Activated CD8-positive, alpha-beta T cell treated with anti-CD3 and anti-CD28 coated beads for 36 hours (primary cell): ENCODE results near the gene MTCH1. TPM values are rescaled to one million over a fixed set of nuclear protein-coding genes. Genes with fewer than 3 reads are reported as not detected.

ENCODE experiments used
- ATAC-seq: fragments of 200-7000 bp; cut with Tn5 transposase; one replicate; pipeline ENCODE4 v1.10.0; 2021; ENCODE audit warnings: mild to moderate bottlenecking, moderate library complexity
- CTCF ChIA-PET: fragments of 350-600 bp; sonication (Branson Sonifier 250); formaldehyde crosslinking; loops from one replicate; lab custom pipeline; 2021; ENCODE audit warnings: antibody characterized with exemption; lab: Charles Lee
- POLR2A ChIA-PET: fragments of 350-600 bp; sonication (Branson Sonifier 250); formaldehyde crosslinking; loops from one replicate; lab custom pipeline; 2021; ENCODE audit warnings: antibody characterized with exemption; lab: Charles Lee
- DNase-seq: peaks from one replicate; pipeline ENCODE4 v3.0.0-alpha.2; 2020
- H3K27ac Mint-ChIP-seq: one replicate; pipeline ENCODE4 v1.8.0; 2021; ENCODE audit warnings: mild to moderate bottlenecking, mixed read lengths
- H3K27me3 Mint-ChIP-seq: one replicate; pipeline ENCODE4 v1.8.0; 2021; ENCODE audit warnings: mixed read lengths
- H3K36me3 Mint-ChIP-seq: one replicate; pipeline ENCODE4 v1.8.0; 2021; ENCODE audit warnings: low read depth, mixed read lengths
- H3K4me1 Mint-ChIP-seq: one replicate; pipeline ENCODE4 v1.8.0; 2021; ENCODE audit warnings: low read depth, mixed read lengths
- H3K4me3 Mint-ChIP-seq: one replicate; pipeline ENCODE4 v1.8.0; 2021; ENCODE audit warnings: mild to moderate bottlenecking, moderate library complexity, mixed read lengths
- H3K9me3 Mint-ChIP-seq: one replicate; pipeline ENCODE4 v1.8.0; 2021; ENCODE audit warnings: mixed read lengths
- intact Hi-C: fragments of 100-400 bp; cut with micrococcal nuclease; formaldehyde crosslinking; loops from one replicate; pipeline ENCODE4 v1.10.0; 2022
- total RNA-seq, 2 experiments: library from RNA; stranded (reverse); gene quantifications; one replicate each; pipeline ENCODE4 v1.2.3, GENCODE V29; 2021
- TF ChIP-seq, protein P1 (sequence below): fragments of 200-600 bp; IDR thresholded peaks from one replicate; pipeline ENCODE4 v1.8.0; 2022; ENCODE audit warnings: antibody characterized with exemption, mild to moderate bottlenecking

MTCH1 gene
- total RNA-seq, 2 experiments from 2014 or later, result 96.5 to 100 TPM

DNA sequence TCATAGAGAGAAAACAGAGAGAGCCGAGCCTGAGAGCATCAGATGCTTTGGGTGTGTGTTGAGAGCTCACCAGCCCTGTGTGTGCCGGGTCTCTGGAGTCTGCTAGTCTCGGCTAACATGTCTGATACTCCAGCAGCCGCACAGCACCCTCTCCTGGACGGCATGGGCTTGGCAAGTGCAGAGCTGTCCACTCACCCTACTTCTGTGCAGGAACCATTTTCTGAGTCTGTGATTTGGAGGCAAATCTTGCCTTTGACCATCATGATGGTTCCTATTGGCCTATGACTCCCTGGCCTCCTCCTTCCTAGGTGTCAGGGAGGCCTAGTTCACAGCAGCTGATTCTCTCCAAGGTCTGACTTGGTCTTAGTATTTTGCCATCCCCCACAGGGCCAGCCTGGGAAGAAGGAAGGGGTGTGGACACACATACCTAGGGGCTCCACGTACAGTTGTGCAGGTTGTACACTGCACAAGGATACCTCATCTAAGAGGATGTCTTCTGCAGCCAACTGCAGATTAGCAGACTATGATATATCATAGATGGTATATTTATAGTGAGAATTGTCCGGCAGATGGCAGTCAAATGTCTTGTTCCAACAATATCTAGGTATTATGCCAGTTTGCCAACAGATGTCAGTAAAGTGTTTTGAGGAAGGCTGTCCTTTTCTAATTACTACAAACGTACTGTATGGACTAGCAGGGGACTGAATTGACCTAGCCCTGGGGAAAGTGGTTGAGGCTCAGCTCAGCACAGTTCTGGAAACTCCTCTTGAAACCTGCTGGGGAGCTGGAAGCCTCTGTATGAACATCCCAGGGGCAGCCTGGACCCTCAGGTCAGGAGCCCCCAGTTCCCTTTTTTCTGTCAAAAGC lies 32.4 kb upstream of the MTCH1 start:
- peaks cover 40% of the 10 kb centered on the region for H3K4me1 Mint-ChIP-seq
- CTCF ChIA-PET, result interaction anchor here (0.6 to 19.5 kb wide), 99 partner anchors 9 to 547 kb away, joined by 3 to 784 read pairs (median 4); partner anchors contain the start of genes C6orf89, FGD2, MTCH1 and PIM1
- ATAC-seq (peak; percentile 95), DNase-seq (peak; percentile 96)
- no peaks in the 10 kb centered on the region for H3K36me3 Mint-ChIP-seq
- no peaks in the 10 kb centered on the region for H3K9me3 Mint-ChIP-seq
- H3K27me3 Mint-ChIP-seq, result no peaks in the 10 kb centered on the region
- intact Hi-C loops, result loop anchor here (1.0 to 5.0 kb wide), 4 partner anchors 131 to 252 kb away; partner anchors contain the start of gene C6orf89
- TF ChIP-seq, protein P1, sequence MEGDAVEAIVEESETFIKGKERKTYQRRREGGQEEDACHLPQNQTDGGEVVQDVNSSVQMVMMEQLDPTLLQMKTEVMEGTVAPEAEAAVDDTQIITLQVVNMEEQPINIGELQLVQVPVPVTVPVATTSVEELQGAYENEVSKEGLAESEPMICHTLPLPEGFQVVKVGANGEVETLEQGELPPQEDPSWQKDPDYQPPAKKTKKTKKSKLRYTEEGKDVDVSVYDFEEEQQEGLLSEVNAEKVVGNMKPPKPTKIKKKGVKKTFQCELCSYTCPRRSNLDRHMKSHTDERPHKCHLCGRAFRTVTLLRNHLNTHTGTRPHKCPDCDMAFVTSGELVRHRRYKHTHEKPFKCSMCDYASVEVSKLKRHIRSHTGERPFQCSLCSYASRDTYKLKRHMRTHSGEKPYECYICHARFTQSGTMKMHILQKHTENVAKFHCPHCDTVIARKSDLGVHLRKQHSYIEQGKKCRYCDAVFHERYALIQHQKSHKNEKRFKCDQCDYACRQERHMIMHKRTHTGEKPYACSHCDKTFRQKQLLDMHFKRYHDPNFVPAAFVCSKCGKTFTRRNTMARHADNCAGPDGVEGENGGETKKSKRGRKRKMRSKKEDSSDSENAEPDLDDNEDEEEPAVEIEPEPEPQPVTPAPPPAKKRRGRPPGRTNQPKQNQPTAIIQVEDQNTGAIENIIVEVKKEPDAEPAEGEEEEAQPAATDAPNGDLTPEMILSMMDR, result peak; percentile 99
- H3K4me3 Mint-ChIP-seq, result peak overlapping the region; percentile 26
- POLR2A ChIA-PET, result interaction anchor here (0.6 to 9.0 kb wide), 17 partner anchors 9 to 252 kb away, joined by 3 to 124 read pairs (median 5); partner anchors contain the start of genes C6orf89, FGD2, MTCH1 and PIM1
- H3K27ac Mint-ChIP-seq, result peak overlapping the region; percentile 66

DNA sequence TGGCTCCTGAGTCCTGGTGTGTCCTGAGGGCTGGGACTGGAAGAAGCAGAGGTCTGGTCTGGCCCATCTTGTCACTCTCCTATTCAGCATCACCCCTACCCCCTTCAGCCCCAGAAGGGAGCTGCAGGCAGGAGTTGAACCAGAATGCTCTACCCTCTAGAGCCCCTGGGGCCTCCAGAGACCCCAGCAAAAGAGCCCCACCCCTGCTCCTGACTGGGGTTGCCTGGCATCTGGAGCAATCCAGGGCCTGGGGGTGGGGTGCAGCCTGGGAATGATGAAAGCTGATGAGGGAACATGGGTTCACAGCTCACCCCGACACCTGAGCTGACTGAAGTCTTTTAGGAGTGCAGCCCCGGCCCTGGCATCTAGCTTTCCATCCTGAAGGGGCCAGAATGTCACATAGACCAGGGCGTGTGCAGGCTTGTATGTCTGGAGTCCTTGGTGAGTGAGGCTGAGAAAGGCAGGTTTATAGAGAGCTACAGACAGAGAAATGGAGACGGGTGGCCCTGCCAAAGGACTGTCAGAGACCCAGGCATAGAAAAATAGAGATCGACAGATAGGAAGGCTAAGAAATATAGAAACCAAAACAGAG lies 31.7 kb upstream of the MTCH1 start:
- Mint-ChIP-seq H3K36me3 (no peaks in the 10 kb centered on the region), H3K4me3 (peak overlapping the region; percentile 26), H3K27ac (peak overlapping the region; percentile 40), H3K27me3 (no peaks in the 10 kb centered on the region), H3K9me3 (no peaks in the 10 kb centered on the region), H3K4me1 (peaks cover 32% of the 10 kb centered on the region)
- POLR2A ChIA-PET, result interaction anchor here (0.8 to 9.0 kb wide), 15 partner anchors 12 to 252 kb away, joined by 3 to 124 read pairs (median 5); partner anchors contain the start of genes C6orf89, FGD2, MTCH1 and PIM1
- CTCF ChIA-PET, result interaction anchor here (0.6 to 19.5 kb wide), 90 partner anchors 9 to 548 kb away, joined by 3 to 784 read pairs (median 4); partner anchors contain the start of genes C6orf89, FGD2, MTCH1 and PIM1
- TF ChIP-seq, protein P1, result no peak
- DNase-seq, result no peak
- intact Hi-C loops, result loop anchor here (1.0 to 5.0 kb wide), 4 partner anchors 130 to 251 kb away; partner anchors contain the start of gene C6orf89
- no peak for ATAC-seq

DNA sequence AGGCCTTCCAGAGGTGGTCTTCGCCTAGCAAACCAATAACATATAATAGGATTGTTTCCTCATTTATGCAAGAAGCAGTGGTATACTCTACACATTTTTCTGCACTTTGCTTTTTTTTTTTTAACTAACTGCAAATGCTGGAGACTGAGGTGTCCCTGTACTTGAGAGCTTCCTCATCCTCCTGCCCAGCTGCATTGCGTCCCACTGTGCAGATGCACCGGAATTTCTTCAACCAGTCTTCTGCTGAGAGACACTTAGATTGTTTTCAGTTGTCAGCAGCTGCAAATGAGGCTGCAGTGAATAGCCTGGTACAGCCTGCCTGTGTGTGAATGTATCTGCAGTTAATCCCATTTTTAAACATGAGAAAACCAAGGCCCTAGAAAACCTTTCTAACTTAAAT lies 31.0 kb upstream of the MTCH1 start:
- POLR2A ChIA-PET, result interaction anchor here (1.4 to 2.4 kb wide), 5 partner anchors 11 to 189 kb away, joined by 4 to 11 read pairs (median 6); partner anchors contain the start of genes C6orf89, FGD2 and PPIL1
- TF ChIP-seq, protein P1, result no peak
- H3K4me1 Mint-ChIP-seq, result peaks cover 25% of the 10 kb centered on the region
- no peak for ATAC-seq
- no peaks in the 10 kb centered on the region for H3K9me3 Mint-ChIP-seq
- CTCF ChIA-PET, result interaction anchor here (0.9 to 19.5 kb wide), 20 partner anchors 10 to 262 kb away, joined by 3 to 784 read pairs (median 17); partner anchors contain the start of genes FGD2 and PIM1
- no peak overlapping the region for H3K4me3 Mint-ChIP-seq
- intact Hi-C loops, result loop anchor here (5.0 kb wide), 1 partner anchor 130 kb away; the partner anchor contains the start of gene C6orf89
- no peak overlapping the region for H3K27ac Mint-ChIP-seq
- no peaks in the 10 kb centered on the region for H3K27me3 Mint-ChIP-seq
- DNase-seq, result no peak
- H3K36me3 Mint-ChIP-seq, result no peaks in the 10 kb centered on the region

DNA sequence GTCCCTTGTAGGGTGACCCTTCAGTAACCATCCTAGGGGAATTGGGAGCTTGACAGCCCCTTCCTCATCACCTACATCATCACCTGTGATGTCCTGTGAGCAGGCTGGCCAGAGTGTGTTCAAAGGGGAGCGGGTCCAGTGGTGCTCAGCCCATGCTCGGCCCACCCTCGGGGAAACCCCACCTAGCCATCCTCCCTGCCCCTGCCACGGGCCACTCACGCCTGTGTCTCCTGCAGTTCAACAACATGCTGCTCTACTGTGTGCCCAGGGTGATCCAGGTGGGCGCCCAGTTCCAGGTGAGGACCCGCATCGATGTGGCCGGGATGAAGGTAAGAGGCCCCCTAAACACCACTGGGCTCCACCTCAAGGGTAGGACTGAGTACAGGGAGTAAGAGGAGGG lies 29.5 kb upstream of the MTCH1 start:
- Mint-ChIP-seq H3K9me3 (no peaks in the 10 kb centered on the region), H3K4me3 (no peak overlapping the region), H3K27ac (no peak overlapping the region), H3K27me3 (no peaks in the 10 kb centered on the region), H3K36me3 (no peaks in the 10 kb centered on the region), H3K4me1 (peaks cover 20% of the 10 kb centered on the region)
- ChIA-PET CTCF (interaction anchor here (1.0 to 17.2 kb wide), 5 partner anchors 9 to 247 kb away, joined by 3 to 784 read pairs (median 7); no protein-coding TSS in a partner anchor), POLR2A (interaction anchor here (1.0 kb wide), 1 partner anchor 28 kb away, joined by 3 read pairs; no protein-coding TSS in a partner anchor)
- TF ChIP-seq, protein P1, result no peak
- intact Hi-C loops, result loop anchor here (5.0 kb wide), 1 partner anchor 128 kb away; the partner anchor contains the start of gene C6orf89
- DNase-seq (no peak), ATAC-seq (no peak)
